Muscle of leg (tissue), 16 donors: ENCODE results near the gene TMEM38A. TPM values are rescaled to one million over a fixed set of nuclear protein-coding genes. Genes with fewer than 3 reads are reported as not detected.

ENCODE experiments used
- DNase-seq: peaks from one replicate; pipeline ENCODE4 v3.0.0; 2013
- H3K27ac ChIP-seq: one replicate; pipeline ENCODE4 v1.5.1; 2013; ENCODE audit warnings: mild to moderate bottlenecking, low read length, control low read depth
- H3K27me3 ChIP-seq: one replicate; pipeline ENCODE4 v1.6.1; 2013; ENCODE audit warnings: low read length; ENCODE audit not compliant: control insufficient read depth, insufficient read depth
- H3K36me3 ChIP-seq: one replicate; pipeline ENCODE4 v1.6.1; 2013; ENCODE audit warnings: low read length; ENCODE audit not compliant: control insufficient read depth, insufficient read depth
- H3K4me1 ChIP-seq: one replicate; pipeline ENCODE4 v1.6.1; 2013; ENCODE audit warnings: low read length; ENCODE audit not compliant: control insufficient read depth, insufficient read depth
- H3K4me3 ChIP-seq: one replicate; pipeline ENCODE4 v1.5.1; 2013; ENCODE audit warnings: low read length, control low read depth
- H3K9me3 ChIP-seq: replicated peaks from 2 replicates; pipeline ENCODE4 v1.6.1; 2013; ENCODE audit warnings: low read depth, low read length; ENCODE audit not compliant: control insufficient read depth
- WGBS: methylation state at CpG from one replicate; pipeline ENCODE4 v1.1.5; 2013; ENCODE audit warnings: missing lambda C conversion rate; ENCODE audit not compliant: insufficient coverage; 5-methylcytosine and 5-hydroxymethylcytosine counted together
- long read RNA-seq, 11 donors: transcript quantifications; one replicate each; lab custom pipeline, GENCODE V29; 2026
- polyA plus RNA-seq, 8 donors: library from polyadenylated mRNA; unstranded; fragments of 120-200 nt; gene quantifications; one replicate each; pipeline versions ENCODE4 v1.2.1 to v1.2.3, GENCODE V29; 2013; ENCODE audit warnings: inconsistent platforms in 1 of 8, low replicate concordance in 1 of 8; ENCODE audit not compliant: insufficient read length in 8 of 8, insufficient read depth in 1 of 8
- total RNA-seq: library from RNA; stranded (reverse); fragments of 120-200 nt; gene quantifications from one replicate; pipeline ENCODE4 v1.2.4, GENCODE V29; 2013

TMEM38A gene
- total RNA-seq (86.7 TPM), polyA plus RNA-seq (100 to 1,000 TPM in 7 of 8 donors, 10 to 100 TPM in 1; 78.3 to 175 (median 123) TPM)
- long read RNA-seq, donor 1, transcript TMEM38A-201 (6 exons, 2,649 nt) = major isoform, 21 of 24 reads
- long read RNA-seq, donor 1, partial matches to known transcripts = 0 of 24 reads
- long read RNA-seq, donor 1, other reads (novel, unspliced or antisense) = 0 of 24 reads
- long read RNA-seq, donor 2, transcript TMEM38A-201 (6 exons, 2,649 nt) = major isoform, 6 of 6 reads
- long read RNA-seq, donor 2, partial matches to known transcripts = 0 of 6 reads
- long read RNA-seq, donor 2, other reads (novel, unspliced or antisense) = 0 of 6 reads
- long read RNA-seq, donor 3, transcript TMEM38A-201 (6 exons, 2,649 nt) = major isoform, 121 of 158 reads
- long read RNA-seq, donor 3, partial matches to known transcripts = 34 of 158 reads
- long read RNA-seq, donor 3, other reads (novel, unspliced or antisense) = 0 of 158 reads
- long read RNA-seq, donor 4, transcript TMEM38A-201 (6 exons, 2,649 nt) = major isoform, 46 of 87 reads
- long read RNA-seq, donor 4, partial matches to known transcripts = 40 of 87 reads
- long read RNA-seq, donor 4, other reads (novel, unspliced or antisense) = 0 of 87 reads
- long read RNA-seq, donor 5, transcript TMEM38A-201 (6 exons, 2,649 nt) = major isoform, 105 of 253 reads
- long read RNA-seq, donor 5, partial matches to known transcripts = 144 of 253 reads
- long read RNA-seq, donor 5, other reads (novel, unspliced or antisense) = 0 of 253 reads
- long read RNA-seq, donor 6, transcript TMEM38A-202 (3 exons, 798 nt) = minor isoform, 8 of 119 reads
- long read RNA-seq, donor 6, transcript TMEM38A-201 (6 exons, 2,649 nt) = major isoform, 111 of 119 reads
- long read RNA-seq, donor 6, partial matches to known transcripts = 0 of 119 reads
- long read RNA-seq, donor 6, other reads (novel, unspliced or antisense) = 0 of 119 reads
- long read RNA-seq, donor 7, transcript TMEM38A-201 (6 exons, 2,649 nt) = major isoform, 60 of 60 reads
- long read RNA-seq, donor 7, partial matches to known transcripts = 0 of 60 reads
- long read RNA-seq, donor 7, other reads (novel, unspliced or antisense) = 0 of 60 reads
- long read RNA-seq, donor 8, transcript TMEM38A-201 (6 exons, 2,649 nt) = major isoform, 38 of 38 reads
- long read RNA-seq, donor 8, partial matches to known transcripts = 0 of 38 reads
- long read RNA-seq, donor 8, other reads (novel, unspliced or antisense) = 0 of 38 reads
- long read RNA-seq, donor 9, transcript TMEM38A-201 (6 exons, 2,649 nt) = major isoform, 52 of 67 reads
- long read RNA-seq, donor 9, partial matches to known transcripts = 14 of 67 reads
- long read RNA-seq, donor 9, other reads (novel, unspliced or antisense) = 0 of 67 reads
- long read RNA-seq, donor 10, transcript TMEM38A-201 (6 exons, 2,649 nt) = major isoform, 65 of 109 reads
- long read RNA-seq, donor 10, partial matches to known transcripts = 42 of 109 reads
- long read RNA-seq, donor 10, other reads (novel, unspliced or antisense) = 0 of 109 reads
- long read RNA-seq, donor 11, transcript TMEM38A-201 (6 exons, 2,649 nt) = major isoform, 42 of 44 reads
- long read RNA-seq, donor 11, partial matches to known transcripts = 0 of 44 reads
- long read RNA-seq, donor 11, other reads (novel, unspliced or antisense) = 0 of 44 reads

DNA sequence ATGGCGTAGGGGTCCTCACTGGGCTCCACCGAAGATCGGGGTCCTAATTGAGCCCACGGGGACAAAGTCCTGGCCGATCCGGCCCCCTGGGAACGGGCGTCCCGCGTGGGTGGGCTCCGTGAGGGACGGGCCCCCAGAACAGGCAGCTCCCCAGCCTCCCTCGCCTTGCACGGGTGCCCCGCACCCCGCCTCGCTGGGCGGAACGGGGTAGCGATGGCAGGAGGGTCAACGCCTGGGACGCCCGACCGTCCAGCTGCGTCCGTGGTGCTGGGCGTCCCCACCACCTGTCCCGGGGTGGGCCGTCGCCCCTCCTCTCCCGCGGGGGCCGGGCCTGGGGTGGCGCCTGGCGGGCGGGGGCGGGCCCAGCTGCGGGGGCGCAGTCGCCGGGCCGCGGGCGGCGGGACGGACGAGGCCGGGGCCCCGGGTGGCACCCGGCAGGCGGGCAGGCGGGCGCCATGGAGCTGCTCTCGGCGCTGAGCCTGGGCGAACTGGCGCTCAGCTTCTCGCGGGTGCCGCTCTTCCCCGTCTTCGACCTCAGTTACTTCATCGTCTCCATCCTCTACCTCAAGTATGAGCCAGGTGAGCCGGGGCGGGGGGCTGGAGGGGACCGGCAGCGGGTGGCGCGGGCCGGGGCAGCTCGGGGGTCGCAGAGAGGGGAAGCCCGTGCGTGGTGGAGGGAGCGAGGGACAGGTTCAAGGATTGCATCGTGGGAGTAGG, at the start of gene TMEM38A:
TSS of gene TMEM38A (plus strand) at position 377 of the 717 bp plus-strand sequence. CDS start at position 456, 79 bp downstream.
- DNase-seq = peak; percentile 76
- WGBS = under 1% methylated on average over 58 of the region's 76 CpGs
- Histone ChIP-seq H3K36me3 (peaks cover 35% of the 10 kb centered on the region), H3K4me1 (peaks cover 28% of the 10 kb centered on the region), H3K27me3 (no peaks in the 10 kb centered on the region), H3K4me3 (peak within 1 kb of the TSS; percentile 96), H3K27ac (peak within 1 kb of the TSS; percentile 99), H3K9me3 (no peaks in the 10 kb centered on the region)

DNA sequence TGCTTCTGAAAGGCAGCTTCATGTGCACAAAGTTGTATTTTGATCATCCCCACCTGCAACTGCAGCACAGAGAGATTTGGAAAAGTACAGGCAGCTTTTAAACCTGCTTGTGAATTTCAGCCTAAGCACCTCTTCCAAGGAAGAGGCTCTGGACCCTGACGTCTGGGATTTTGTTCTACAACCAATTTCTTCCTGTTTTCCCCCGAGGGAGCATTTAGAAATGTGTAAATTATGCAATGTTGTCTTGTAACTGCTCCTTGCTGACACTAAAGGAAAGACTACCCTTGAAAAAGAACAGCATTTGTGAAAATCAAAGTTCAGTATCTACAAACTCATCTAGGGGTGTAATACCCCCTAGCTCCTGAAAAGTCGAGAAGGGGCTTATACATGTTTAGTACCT, 48.3 kb upstream of the TMEM38A start:
- Histone ChIP-seq H3K27ac (no peak overlapping the region), H3K4me3 (no peak overlapping the region), H3K36me3 (peaks cover 4% of the 10 kb centered on the region), H3K9me3 (no peaks in the 10 kb centered on the region), H3K4me1 (peaks cover 10% of the 10 kb centered on the region), H3K27me3 (no peaks in the 10 kb centered on the region)
- no peak for DNase-seq
- WGBS = no CpG with 5 or more reads among the region's 3 CpGs

DNA sequence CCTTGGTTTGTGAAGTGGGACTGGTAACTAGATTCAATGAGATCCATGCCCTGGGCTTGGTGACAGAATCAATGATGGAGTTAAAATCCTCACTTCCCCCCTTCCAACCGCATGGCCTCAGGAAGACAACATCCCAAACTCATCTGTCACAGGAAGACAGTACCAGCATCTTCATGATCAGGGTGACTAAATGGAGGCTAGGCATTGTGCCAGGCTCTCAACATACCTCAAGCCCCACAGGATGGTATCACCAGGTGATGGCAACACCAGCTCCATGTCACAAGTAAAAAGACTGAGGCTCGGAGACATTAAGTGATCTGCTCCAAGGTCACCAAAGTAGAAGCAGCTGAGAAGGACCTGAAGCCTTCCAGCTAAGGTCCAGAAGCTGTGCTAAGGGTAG, 47.1 kb upstream of the TMEM38A start:
- no peaks in the 10 kb centered on the region for H3K27me3 ChIP-seq
- no peak for DNase-seq
- H3K4me3 ChIP-seq = no peak overlapping the region
- peaks cover 4% of the 10 kb centered on the region for H3K36me3 ChIP-seq
- no peaks in the 10 kb centered on the region for H3K9me3 ChIP-seq
- no peak overlapping the region for H3K27ac ChIP-seq
- peaks cover 16% of the 10 kb centered on the region for H3K4me1 ChIP-seq
- 80% methylated on average over 2 of the region's 2 CpGs for WGBS

DNA sequence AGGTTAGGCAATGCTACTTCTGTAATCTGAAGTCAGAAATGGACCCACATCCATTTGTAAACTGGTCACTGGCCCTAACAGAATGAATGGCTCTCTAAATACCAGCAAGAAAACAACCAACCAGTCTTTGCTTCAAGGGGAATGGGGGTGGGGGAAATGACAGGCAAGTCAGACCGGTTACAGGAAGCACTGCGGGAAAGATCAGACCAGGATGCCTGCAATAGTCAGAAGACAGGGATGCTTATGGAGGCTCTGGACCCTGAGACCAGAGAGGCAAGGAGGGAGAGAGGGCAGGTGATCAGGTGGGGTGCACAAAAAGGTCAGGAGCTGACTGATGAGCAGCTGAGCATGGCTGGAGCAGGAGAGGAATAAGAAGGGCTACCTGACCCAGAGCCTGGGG, 46.0 kb upstream of the TMEM38A start:
- WGBS = 46% methylated on average over 2 of the region's 2 CpGs
- no peak for DNase-seq
- Histone ChIP-seq H3K27ac (no peak overlapping the region), H3K9me3 (no peaks in the 10 kb centered on the region), H3K4me3 (no peak overlapping the region), H3K36me3 (peaks cover 4% of the 10 kb centered on the region), H3K4me1 (peaks cover 27% of the 10 kb centered on the region), H3K27me3 (no peaks in the 10 kb centered on the region)

- Histone ChIP-seq H3K4me1 (peaks cover 31% of the 10 kb centered on the region), H3K27ac (no peak overlapping the region), H3K36me3 (peaks cover 4% of the 10 kb centered on the region), H3K4me3 (no peak overlapping the region), H3K9me3 (no peaks in the 10 kb centered on the region), H3K27me3 (no peaks in the 10 kb centered on the region)
- no peak for DNase-seq
- no CpG with 5 or more reads among the region's 1 CpG for WGBS
These were observed 45.1 kb upstream of the TMEM38A start for GRCh38 chr19:16615808-16616207.

- Histone ChIP-seq H3K27me3 (no peaks in the 10 kb centered on the region), H3K27ac (no peak overlapping the region), H3K36me3 (peaks cover 4% of the 10 kb centered on the region), H3K4me3 (no peak overlapping the region), H3K9me3 (no peaks in the 10 kb centered on the region), H3K4me1 (peaks cover 27% of the 10 kb centered on the region)
- DNase-seq = no peak
- WGBS = 93% methylated on average over 2 of the region's 7 CpGs
These were observed 42.7 kb upstream of the TMEM38A start for GRCh38 chr19:16618248-16618647.

DNA sequence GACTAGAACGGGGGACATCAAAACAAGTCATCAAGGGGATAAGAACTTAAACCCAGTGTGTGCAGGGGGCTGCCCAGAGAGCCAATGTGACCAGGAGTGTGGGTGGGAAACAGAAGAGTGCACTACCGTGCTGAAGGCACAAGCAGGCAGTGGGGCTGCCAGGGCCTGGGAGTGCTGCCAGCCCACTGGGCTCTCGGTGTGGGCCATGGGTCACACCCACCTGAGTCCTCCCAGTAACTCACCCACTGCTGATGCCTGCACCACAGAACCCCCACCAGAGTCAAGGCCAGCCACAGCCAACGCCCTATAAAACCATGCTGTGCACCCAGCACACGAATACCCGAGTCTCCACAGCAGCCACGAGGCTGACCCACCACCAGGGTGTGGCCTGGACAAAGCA, 41.5 kb upstream of the TMEM38A start:
- H3K27ac ChIP-seq = peak overlapping the region; percentile 35
- no peak overlapping the region for H3K4me3 ChIP-seq
- DNase-seq = no peak

DNA sequence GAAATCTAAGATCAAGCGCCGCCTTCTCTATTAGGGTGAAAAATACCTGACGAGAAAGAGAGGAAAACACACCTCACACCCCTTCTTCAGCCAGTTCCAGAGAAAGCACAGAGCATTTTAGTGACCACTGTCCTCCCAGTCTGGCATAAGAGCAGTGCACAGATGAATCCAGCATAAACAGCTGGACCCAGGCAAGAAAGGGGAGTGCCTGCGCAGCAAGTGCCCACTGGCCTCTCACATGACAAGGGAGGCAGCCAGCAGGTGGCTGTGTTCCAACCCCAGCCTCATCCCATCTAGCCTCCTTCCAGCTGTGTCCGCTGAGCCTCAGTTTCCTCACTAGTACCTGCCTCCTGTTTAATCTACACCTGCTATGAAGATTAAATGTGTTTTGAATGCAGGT, 40.9 kb upstream of the TMEM38A start:
- Histone ChIP-seq H3K27me3 (no peaks in the 10 kb centered on the region), H3K36me3 (peaks cover 11% of the 10 kb centered on the region), H3K9me3 (no peaks in the 10 kb centered on the region), H3K4me3 (no peak overlapping the region), H3K4me1 (peaks cover 27% of the 10 kb centered on the region), H3K27ac (peak overlapping the region; percentile 35)
- DNase-seq = peak; percentile 54
- 93% methylated on average over 3 of the region's 5 CpGs for WGBS

More for the DNA sequence above, 41.5 kb upstream of the TMEM38A start:
- Histone ChIP-seq H3K36me3 (peaks cover 9% of the 10 kb centered on the region), H3K9me3 (no peaks in the 10 kb centered on the region), H3K4me1 (peaks cover 27% of the 10 kb centered on the region), H3K27me3 (no peaks in the 10 kb centered on the region)
- 79% methylated on average over 6 of the region's 7 CpGs for whole genome bisulfite sequencing

DNA sequence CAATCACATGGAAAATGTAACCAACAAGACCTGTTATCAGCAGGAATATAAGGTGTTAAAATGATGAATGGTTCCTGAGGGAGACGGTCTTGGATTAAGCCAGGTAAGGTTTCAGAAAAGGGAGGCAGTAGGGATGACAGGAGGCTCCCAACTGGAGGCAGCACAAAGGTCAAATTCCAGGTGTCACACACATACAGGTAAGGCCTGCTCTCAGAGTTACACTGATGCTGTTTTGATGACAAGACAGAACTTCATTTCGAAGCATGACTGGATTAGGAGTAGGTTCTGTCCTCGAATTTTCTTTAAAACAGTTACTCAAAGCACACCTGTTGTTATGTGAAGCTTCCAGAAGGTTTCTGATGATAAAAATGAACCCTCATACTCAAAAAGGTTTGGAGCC, 40.4 kb upstream of the TMEM38A start:
- no peak overlapping the region for H3K4me3 ChIP-seq
- 38% methylated on average over 1 of the region's 3 CpGs for WGBS

More for the DNA sequence above, 40.4 kb upstream of the TMEM38A start:
- DNase-seq = no peak
- Histone ChIP-seq H3K27me3 (no peaks in the 10 kb centered on the region), H3K27ac (no peak overlapping the region), H3K36me3 (peaks cover 13% of the 10 kb centered on the region), H3K4me1 (peaks cover 27% of the 10 kb centered on the region), H3K9me3 (no peaks in the 10 kb centered on the region)
